ENCODE results near the gene KIAA0753.

- TF ChIP-seq MAX (IDR thresholded peaks at IDR 0.05; ENCODE audit: low read depth) (no peak), CTCF (IDR thresholded peaks at IDR 0.05) (no peak), USF1 (IDR thresholded peaks at IDR 0.05; ENCODE audit: borderline replicate concordance, low read depth) (no peak)
Measured at GRCh38 chr17:6657633-6658287, 17.2 kb upstream of the KIAA0753 start.

All from SK-N-SH (cell line).